ENCODE measurements around the gene LARP7. TPM values are rescaled to one million over a fixed set of nuclear protein-coding genes. Genes with fewer than 3 reads are reported as not detected.
A peak's percentile ranks its signal among the peaks of the same experiment; 100 is the strongest.

Gene LARP7
- total RNA-seq, 1 experiment from 2014 or later: 39.5 TPM

DNA sequence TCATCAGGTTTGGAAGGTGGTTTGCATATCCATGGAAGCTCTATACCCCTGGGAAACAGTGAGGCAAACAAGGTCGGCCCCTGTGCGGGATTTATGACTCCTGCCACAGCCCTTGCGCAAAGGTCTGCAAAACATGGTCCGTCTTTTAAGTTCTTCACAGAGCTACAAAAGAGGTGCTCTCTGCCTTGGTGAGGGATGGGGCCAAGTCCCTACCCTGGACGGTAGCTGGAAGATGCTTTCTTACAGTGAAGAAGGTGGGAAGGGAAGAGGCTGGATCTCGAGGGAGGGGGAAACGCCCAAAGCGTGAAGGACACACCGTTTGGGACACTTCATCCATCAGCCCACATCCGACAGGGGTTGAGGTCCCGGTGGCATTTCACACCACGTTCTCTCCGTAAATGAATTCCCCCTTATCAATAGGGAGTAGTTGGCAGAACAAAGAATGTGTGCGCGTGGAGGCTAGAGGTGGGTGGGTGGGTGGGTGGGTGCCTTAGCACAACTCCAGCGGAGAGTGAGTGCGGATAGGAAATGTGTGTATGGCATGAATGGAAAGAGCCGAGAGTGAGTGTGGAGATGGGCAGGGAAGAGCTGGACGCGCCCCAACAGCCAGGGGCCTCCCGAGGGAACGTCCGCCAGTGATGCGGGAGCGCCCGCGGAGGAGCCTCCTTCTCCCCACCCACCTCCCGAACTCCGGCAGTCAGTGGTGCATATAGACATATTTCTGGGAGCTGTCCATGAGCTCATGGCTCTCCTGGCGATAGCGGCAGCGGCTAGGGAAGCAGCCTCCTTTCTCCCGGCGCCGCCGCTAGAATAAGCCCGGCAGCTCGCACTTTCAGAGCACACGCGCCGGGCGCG is 68.3 kb downstream of the LARP7 start:
- H3K4me2 ChIP-seq (ENCODE audit: low read length): peak overlapping the region; percentile 78
- TF ChIP-seq, protein P1, sequence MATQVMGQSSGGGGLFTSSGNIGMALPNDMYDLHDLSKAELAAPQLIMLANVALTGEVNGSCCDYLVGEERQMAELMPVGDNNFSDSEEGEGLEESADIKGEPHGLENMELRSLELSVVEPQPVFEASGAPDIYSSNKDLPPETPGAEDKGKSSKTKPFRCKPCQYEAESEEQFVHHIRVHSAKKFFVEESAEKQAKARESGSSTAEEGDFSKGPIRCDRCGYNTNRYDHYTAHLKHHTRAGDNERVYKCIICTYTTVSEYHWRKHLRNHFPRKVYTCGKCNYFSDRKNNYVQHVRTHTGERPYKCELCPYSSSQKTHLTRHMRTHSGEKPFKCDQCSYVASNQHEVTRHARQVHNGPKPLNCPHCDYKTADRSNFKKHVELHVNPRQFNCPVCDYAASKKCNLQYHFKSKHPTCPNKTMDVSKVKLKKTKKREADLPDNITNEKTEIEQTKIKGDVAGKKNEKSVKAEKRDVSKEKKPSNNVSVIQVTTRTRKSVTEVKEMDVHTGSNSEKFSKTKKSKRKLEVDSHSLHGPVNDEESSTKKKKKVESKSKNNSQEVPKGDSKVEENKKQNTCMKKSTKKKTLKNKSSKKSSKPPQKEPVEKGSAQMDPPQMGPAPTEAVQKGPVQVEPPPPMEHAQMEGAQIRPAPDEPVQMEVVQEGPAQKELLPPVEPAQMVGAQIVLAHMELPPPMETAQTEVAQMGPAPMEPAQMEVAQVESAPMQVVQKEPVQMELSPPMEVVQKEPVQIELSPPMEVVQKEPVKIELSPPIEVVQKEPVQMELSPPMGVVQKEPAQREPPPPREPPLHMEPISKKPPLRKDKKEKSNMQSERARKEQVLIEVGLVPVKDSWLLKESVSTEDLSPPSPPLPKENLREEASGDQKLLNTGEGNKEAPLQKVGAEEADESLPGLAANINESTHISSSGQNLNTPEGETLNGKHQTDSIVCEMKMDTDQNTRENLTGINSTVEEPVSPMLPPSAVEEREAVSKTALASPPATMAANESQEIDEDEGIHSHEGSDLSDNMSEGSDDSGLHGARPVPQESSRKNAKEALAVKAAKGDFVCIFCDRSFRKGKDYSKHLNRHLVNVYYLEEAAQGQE (IDR thresholded peaks at IDR 0.05; ENCODE audit: low read depth): peak; percentile 52
- TF ChIP-seq FOSL1 (IDR thresholded peaks at IDR 0.05; ENCODE audit: low read depth): no peak
- ATAC-seq: peak; percentile 77
- H2AFZ ChIP-seq (ENCODE audit: low read depth, low read length, poor library complexity, severe bottlenecking): peak overlapping the region; percentile 18
- intact Hi-C loops (cut with micrococcal nuclease): no loop called here
- no peak overlapping the region for H3K27ac ChIP-seq (ENCODE audit: low read depth, low read length)
- H3K36me3 ChIP-seq (ENCODE audit: control insufficient read depth in 1 of 2, insufficient read depth in 2 of 2, low read length in 2 of 2): no peaks in the 10 kb centered on the region
- DNase-seq (ENCODE audit: low read depth, low spot score): peak; percentile 8
- H3K4me3 ChIP-seq (replicated peaks in 1 of 2; ENCODE audit: low read depth in 1 of 2, low read length in 2 of 2): peak overlapping the region; percentile 52 to 66
- 0 out of 2 replicates have a peak overlapping the region, but pooled peaks have one; percentile 32 for H3K9ac ChIP-seq (ENCODE audit: low read length)
- no peaks in the 10 kb centered on the region for H3K9me3 ChIP-seq (ENCODE audit: control insufficient read depth in 1 of 2, insufficient read depth in 1 of 2, low read depth in 1 of 2, low read length in 2 of 2)
- ChIA-PET POLR2A (no interaction called here), CTCF (no interaction called here), RAD21 (ENCODE audit: low non-redundant PET in 1 of 2, low total read pairs in 2 of 2, uncharacterized antibody in 2 of 2, unreplicated experiment in 2 of 2) (no interaction called here)
- H3K4me1 ChIP-seq (ENCODE audit: control insufficient read depth in 1 of 2, insufficient read depth in 2 of 2, low read length in 2 of 2): peaks cover 2 to 15% of the 10 kb centered on the region in 2 experiments; a peak in 3 of 4 replicates
- no peaks in the 10 kb centered on the region for H3K27me3 ChIP-seq (ENCODE audit: insufficient read depth, low read length)
- H3K79me2 ChIP-seq (ENCODE audit: insufficient read depth, low read length): no peaks in the 10 kb centered on the region
- no TSS peak for BruUV-seq (replicated peaks)
- no peaks in the 10 kb centered on the region for H4K20me1 ChIP-seq (ENCODE audit: insufficient read depth)
- no peaks in the 10 kb centered on the region for H3K9me2 ChIP-seq (ENCODE audit: insufficient read depth)
